DOHH2 (cell line): ENCODE measurements around the gene HORMAD2.
"Not testable (repeated sequence)": the region's sequence is repeated elsewhere in the genome, so short reads cannot be mapped to it uniquely, and the experiment has no call there.

Experiments used
- H3F3A ChIP-seq: fragments of 200-600 bp; sonication (generic), shearing (Covaris generic); 2 replicates; pipeline ENCODE4 v1.6.0; 2016; ENCODE audit warnings: antibody characterized with exemption, mild to moderate bottlenecking; ENCODE audit not compliant: control insufficient read depth, insufficient read depth
- H3K27ac ChIP-seq: fragments of 200-600 bp; sonication (generic); 2 replicates; pipeline ENCODE4 v1.5.1; 2014; ENCODE audit warnings: low read depth, mild to moderate bottlenecking, low read length, moderate library complexity
- H3K27me3 ChIP-seq: fragments of 200-600 bp; sonication (generic); 2 replicates; pipeline ENCODE4 v1.6.1; 2014; ENCODE audit warnings: mild to moderate bottlenecking, low read length, mixed read lengths; ENCODE audit not compliant: control insufficient read depth
- H3K36me3 ChIP-seq: fragments of 200-600 bp; sonication (generic); 2 replicates; pipeline ENCODE4 v1.6.1; 2014; ENCODE audit warnings: mild to moderate bottlenecking, low read length, moderate library complexity, mixed read lengths; ENCODE audit not compliant: control insufficient read depth
- H3K4me1 ChIP-seq: fragments of 200-600 bp; sonication (generic); 2 replicates; pipeline ENCODE4 v1.6.1; 2014; ENCODE audit warnings: mild to moderate bottlenecking, low read length, mixed read lengths; ENCODE audit not compliant: control insufficient read depth
- H3K4me2 ChIP-seq: fragments of 200-600 bp; sonication (generic); 2 replicates; pipeline ENCODE4 v1.6.0; 2014; ENCODE audit warnings: mild to moderate bottlenecking, low read length, moderate library complexity
- H3K4me3 ChIP-seq: fragments of 200-600 bp; sonication (generic); 2 replicates; pipeline ENCODE4 v1.5.1; 2014; ENCODE audit warnings: mild to moderate bottlenecking, low read length, mixed read lengths
- H3K79me2 ChIP-seq: fragments of 200-600 bp; sonication (generic); 2 replicates; pipeline ENCODE4 v1.6.1; 2014; ENCODE audit warnings: mild to moderate bottlenecking, low read length, mixed read lengths; ENCODE audit not compliant: control insufficient read depth
- H3K9me2 ChIP-seq: fragments of 200-600 bp; sonication (generic); replicated peaks from 2 replicates; pipeline ENCODE4 v1.6.1; 2014; ENCODE audit warnings: mild to moderate bottlenecking, low read length, mixed read lengths; ENCODE audit not compliant: control insufficient read depth
- H3K9me3 ChIP-seq: fragments of 200-600 bp; sonication (generic); 2 replicates; pipeline ENCODE4 v1.6.1; 2014; ENCODE audit warnings: antibody characterized with exemption, low read length, mixed read lengths; ENCODE audit not compliant: control insufficient read depth, insufficient read depth
- H4K20me1 ChIP-seq: fragments of 200-600 bp; sonication (generic); 2 replicates; pipeline ENCODE4 v1.6.0; 2014; ENCODE audit warnings: low read depth, mild to moderate bottlenecking, antibody characterized with exemption, low read length, moderate library complexity; ENCODE audit not compliant: control insufficient read depth, insufficient read depth
- CTCF ChIP-seq: fragments of 200-600 bp; sonication (generic); IDR thresholded peaks from one replicate; pipeline ENCODE4 v1.5.1; 2014; ENCODE audit warnings: antibody characterized with exemption, mild to moderate bottlenecking, low read depth, low read length; ENCODE audit not compliant: poor library complexity, severe bottlenecking
- EZH2phosphoT487 ChIP-seq: fragments of 200-600 bp; sonication (generic); IDR thresholded peaks from 2 replicates; pipeline ENCODE4 v1.6.1; 2017; ENCODE audit warnings: borderline replicate concordance, mild to moderate bottlenecking, antibody characterized with exemption, low read length, moderate library complexity, mixed read lengths

The HORMAD2 gene

GRCh38 chr22:30214703-30215407, 134.6 kb downstream of the HORMAD2 start:
- no peaks in the 10 kb centered on the region for H4K20me1 ChIP-seq
- H3K4me2 ChIP-seq = no peak overlapping the region
- no peaks in the 10 kb centered on the region for H3K36me3 ChIP-seq
- peaks cover 11% of the 10 kb centered on the region for H3K27me3 ChIP-seq
- no peaks in the 10 kb centered on the region for H3K9me3 ChIP-seq
- no peaks in the 10 kb centered on the region for H3K4me1 ChIP-seq
- no peak overlapping the region for H3K27ac ChIP-seq
- no peak for TF ChIP-seq CTCF
- H3F3A ChIP-seq = no peaks in the 10 kb centered on the region
- H3K9me2 ChIP-seq = no peaks in the 10 kb centered on the region
- no peak overlapping the region for H3K4me3 ChIP-seq
- no peaks in the 10 kb centered on the region for H3K79me2 ChIP-seq

GRCh38 chr22:30216272-30216671, 136.0 kb downstream of the HORMAD2 start:
- H3K79me2 ChIP-seq, H3K36me3 ChIP-seq, H3K9me3 ChIP-seq, H3K4me3 ChIP-seq, H4K20me1 ChIP-seq, H3K27ac ChIP-seq, H3K4me2 ChIP-seq, H3F3A ChIP-seq, H3K9me2 ChIP-seq: not testable (repeated sequence)
- peaks cover 25% of the 10 kb centered on the region for H3K27me3 ChIP-seq
- H3K4me1 ChIP-seq = peaks cover 12% of the 10 kb centered on the region

GRCh38 chr22:30216710-30217109, 136.4 kb downstream of the HORMAD2 start:
- no peaks in the 10 kb centered on the region for H4K20me1 ChIP-seq
- H3K79me2 ChIP-seq = no peaks in the 10 kb centered on the region
- peaks cover 16% of the 10 kb centered on the region for H3K4me1 ChIP-seq
- no peaks in the 10 kb centered on the region for H3K9me2 ChIP-seq
- H3K4me3 ChIP-seq = no peak overlapping the region
- TF ChIP-seq CTCF = no peak
- no peak for TF ChIP-seq EZH2phosphoT487
- peaks cover 29% of the 10 kb centered on the region for H3K27me3 ChIP-seq
- no peaks in the 10 kb centered on the region for H3K9me3 ChIP-seq
- H3F3A ChIP-seq = no peaks in the 10 kb centered on the region
- no peak overlapping the region for H3K4me2 ChIP-seq
- H3K36me3 ChIP-seq = no peaks in the 10 kb centered on the region
- no peak overlapping the region for H3K27ac ChIP-seq

- Histone ChIP-seq H3K9me3 (no peaks in the 10 kb centered on the region), H3K36me3 (no peaks in the 10 kb centered on the region), H3K4me3 (no peak overlapping the region), H4K20me1 (no peaks in the 10 kb centered on the region), H3K27me3 (peaks cover 40% of the 10 kb centered on the region), H3K4me2 (no peak overlapping the region), H3K9me2 (no peaks in the 10 kb centered on the region), H3K79me2 (no peaks in the 10 kb centered on the region), H3K27ac (no peak overlapping the region), H3F3A (no peaks in the 10 kb centered on the region), H3K4me1 (peaks cover 19% of the 10 kb centered on the region)
- no peak for TF ChIP-seq CTCF
- no peak for TF ChIP-seq EZH2phosphoT487
Measured at GRCh38 chr22:30217698-30218560, 137.7 kb downstream of the HORMAD2 start.
